Central memory CD4-positive, alpha-beta T cell (primary cell): ENCODE measurements around the gene HERC2.

ENCODE experiments used
- DNase-seq: peaks from one replicate; pipeline ENCODE4 v3.0.0; 2022

Gene HERC2

GRCh38 chr15:28094732-28095521 is 227.1 kb downstream of the HERC2 start:
- DNase-seq: no peak

GRCh38 chr15:28093752-28094535 is 228.0 kb downstream of the HERC2 start:
- no peak for DNase-seq

GRCh38 chr15:28091313-28091712 is 230.7 kb downstream of the HERC2 start:
- DNase-seq: no peak

GRCh38 chr15:28086175-28086703 is 235.7 kb downstream of the HERC2 start:
- peak; percentile 32 for DNase-seq

GRCh38 chr15:28085489-28086174 is 236.3 kb downstream of the HERC2 start:
- no peak for DNase-seq

GRCh38 chr15:28084547-28084946 is 237.4 kb downstream of the HERC2 start:
- no peak for DNase-seq

GRCh38 chr15:28082891-28083684 is 238.9 kb downstream of the HERC2 start:
- no peak for DNase-seq

- no peak for DNase-seq
These were observed 240.4 kb downstream of the HERC2 start for GRCh38 chr15:28081594-28081993.

GRCh38 chr15:28080386-28080785 is 241.6 kb downstream of the HERC2 start:
- DNase-seq: no peak

- DNase-seq: no peak
These were observed 242.5 kb downstream of the HERC2 start for GRCh38 chr15:28079313-28079969.

- no peak for DNase-seq
These were observed 243.7 kb downstream of the HERC2 start for GRCh38 chr15:28078191-28078719.

GRCh38 chr15:28075573-28075972 is 246.4 kb downstream of the HERC2 start:
- DNase-seq: no peak

- no peak for DNase-seq
These were observed 253.0 kb downstream of the HERC2 start for GRCh38 chr15:28068930-28069329.

GRCh38 chr15:28066231-28066630 is 255.7 kb downstream of the HERC2 start:
- no peak for DNase-seq
